ENCODE measurements around the gene REXO1. TPM values are rescaled to one million over a fixed set of nuclear protein-coding genes. Genes with fewer than 3 reads are reported as not detected.
"Not testable (repeated sequence)": the region's sequence is repeated elsewhere in the genome, so short reads cannot be mapped to it uniquely, and the experiment has no call there.

Gene REXO1
- polyA plus RNA-seq, 2 of the 4 experiments (the other 2 are of a cell fraction) = 5.6 to 13.8 TPM

DNA sequence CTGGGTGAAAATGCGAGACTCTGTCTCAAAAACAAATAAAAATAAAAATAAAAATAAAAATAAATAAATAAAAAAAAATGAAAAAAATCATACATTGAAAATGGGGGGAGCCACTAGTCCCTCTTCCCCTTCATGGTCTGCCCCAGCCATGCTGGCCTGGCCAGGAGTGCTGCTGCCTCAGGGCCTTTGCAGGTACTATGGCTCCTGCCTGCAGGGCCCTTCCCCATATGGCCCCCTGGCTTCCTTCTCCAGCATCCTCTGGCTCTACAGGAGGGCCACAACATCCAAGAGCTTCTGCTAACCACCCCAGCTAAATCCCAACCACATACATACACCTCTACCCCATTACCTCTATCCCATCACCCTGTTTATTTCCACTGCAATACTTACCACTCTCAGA, 41.6 kb upstream of the REXO1 start (continued):
- TF ChIP-seq ESRRA (IDR thresholded peaks at IDR 0.05; ENCODE audit: borderline replicate concordance, low read length) (no peak), JUNB (IDR thresholded peaks at IDR 0.05) (no peak), CBX2 (IDR thresholded peaks at IDR 0.05; ENCODE audit: borderline replicate concordance, low read depth) (no peak), KDM5A (IDR thresholded peaks at IDR 0.05) (no peak), PHF8 (IDR thresholded peaks at IDR 0.05; ENCODE audit: borderline replicate concordance, low read depth) (no peak), POLR2AphosphoS2 (conservative IDR thresholded peaks at IDR 0.05; ENCODE audit: low read length) (no peak), RFX5 (IDR thresholded peaks at IDR 0.05) (no peak), KDM1A (IDR thresholded peaks at IDR 0.05; ENCODE audit: low read depth) (no peak), SREBF2 (IDR thresholded peaks at IDR 0.05) (no peak)

DNA sequence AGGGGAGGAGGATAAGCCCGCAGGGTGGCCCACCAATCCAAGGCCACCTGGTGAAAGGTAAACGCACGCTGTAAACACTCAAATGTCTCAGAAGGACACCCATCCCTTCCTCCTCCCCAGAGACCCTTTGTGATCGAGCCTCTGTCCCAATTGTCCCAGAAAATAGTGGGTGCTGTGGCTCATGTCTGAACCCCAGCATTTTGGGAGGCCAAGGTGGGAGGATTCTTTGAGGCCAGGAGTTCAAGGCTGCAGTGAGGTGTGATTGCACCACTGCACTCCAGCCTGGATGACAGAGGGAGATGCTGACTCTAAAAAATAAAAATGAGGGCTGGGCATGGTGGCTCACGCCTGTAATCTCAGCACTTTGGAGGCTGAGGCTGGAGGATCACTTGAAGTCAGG, 40.1 kb upstream of the REXO1 start:
- ChIA-PET CTCF (no interaction called here), POLR2A (no interaction called here)
- DNase-seq (ENCODE audit: low read depth in 1 of 2, low spot score in 1 of 2) (no peak), ATAC-seq (no peak), FAIRE-seq (no peak)
- Histone ChIP-seq H3K4me3 (no peak overlapping the region), H3K27ac (no peak overlapping the region), H3K9me3 (no peaks in the 10 kb centered on the region), H3K4me1 (peaks cover 6% of the 10 kb centered on the region; the same call in 1 of the 3 replicates), H3K4me2 (no peak overlapping the region)
- TF ChIP-seq USF2 (IDR thresholded peaks at IDR 0.05) (no peak), PBX3 (IDR thresholded peaks at IDR 0.05) (no peak), POLR2AphosphoS2 (conservative IDR thresholded peaks at IDR 0.05; ENCODE audit: low read length) (no peak), CBX8 (IDR thresholded peaks at IDR 0.05) (no peak), CHD2 (IDR thresholded peaks at IDR 0.05; ENCODE audit: low read length, partially characterized antibody) (no peak), HEYL (CRISPR knock-in tag; IDR thresholded peaks at IDR 0.05) (no peak)
- WGBS (ENCODE audit: missing lambda C conversion rate) = 71% methylated on average over 5 of the region's 5 CpGs

GRCh38 chr19:1886360-1886759, 38.1 kb upstream of the REXO1 start:
- ATAC-seq; DNase-seq (ENCODE audit: low read depth in 1 of 2, low spot score in 1 of 2); H3K4me2 ChIP-seq; H3K27ac ChIP-seq; FAIRE-seq; H3K9me3 ChIP-seq; H3K4me1 ChIP-seq; H3K4me3 ChIP-seq: not testable (repeated sequence)
- ChIA-PET CTCF (interaction anchor here (1.6 kb wide), 1 partner anchor 11 kb away, joined by 8 read pairs; no protein-coding TSS in a partner anchor), POLR2A (interaction anchor here (1.6 kb wide), 1 partner anchor 11 kb away, joined by 4 read pairs; no protein-coding TSS in a partner anchor)
- WGBS (ENCODE audit: missing lambda C conversion rate) = 90% methylated on average over 15 of the region's 15 CpGs
- peak; percentile 76 for TF ChIP-seq ZC3H11A (IDR thresholded peaks at IDR 0.05)

- DNase-seq (ENCODE audit: low read depth in 1 of 2, low spot score in 1 of 2) = peak; percentile 62 to 88
- ATAC-seq = peak; percentile 90 to 94
- Histone ChIP-seq H3K4me3 (peak within 1 kb of the TSS; percentile 89), H3K4me2 (peak within 1 kb of the TSS; percentile 95), H3K27ac (peak within 1 kb of the TSS; percentile 79 to 98)
- ChIA-PET CTCF (interaction anchor here (1.1 to 1.6 kb wide), 2 partner anchors 12 to 21 kb away, joined by 4 to 8 read pairs; no protein-coding TSS in a partner anchor), POLR2A (interaction anchor here (0.5 to 1.6 kb wide), 5 partner anchors 9 to 1065 kb away, joined by 3 to 10 read pairs (median 4); partner anchors contain the start of gene GADD45B)
- H3K9me3 ChIP-seq, H3K4me1 ChIP-seq, FAIRE-seq: not testable (repeated sequence)
- TF ChIP-seq, protein P1, sequence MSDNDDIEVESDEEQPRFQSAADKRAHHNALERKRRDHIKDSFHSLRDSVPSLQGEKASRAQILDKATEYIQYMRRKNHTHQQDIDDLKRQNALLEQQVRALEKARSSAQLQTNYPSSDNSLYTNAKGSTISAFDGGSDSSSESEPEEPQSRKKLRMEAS (IDR thresholded peaks at IDR 0.05) = peak; percentile 50; the same call in 1 of the 2 replicates
- TF ChIP-seq BCL3 (IDR thresholded peaks at IDR 0.05) = 0 out of 3 replicates have a peak, but pooled peaks have one; percentile 6
- TF ChIP-seq MAZ (IDR thresholded peaks at IDR 0.05; ENCODE audit: borderline replicate concordance, low read depth, low read length) = peak; percentile 70; the same call in 1 of the 2 replicates
- 33% methylated on average over 23 of the region's 46 CpGs for WGBS (ENCODE audit: missing lambda C conversion rate)
Observed at GRCh38 chr19:1885398-1886119, 37.3 kb upstream of the REXO1 start, which contains the start of gene ABHD17A. Gene ABHD17A, minus strand, starts transcription at chr19:1885496. Its CDS starts 3,930 bp downstream, at chr19:1881566.

Measured in A549 (cell line).